NT2/D1 (cell line): Measurements from ENCODE around the gene ODAD2.
"Not testable (repeated sequence)": the region's sequence is repeated elsewhere in the genome, so short reads cannot be mapped to it uniquely, and the experiment has no call there.

ENCODE experiments used
- DNase-seq: peaks from one replicate; pipeline ENCODE4 v3.0.0-alpha.2; 2011; ENCODE audit warnings: low read depth, low spot score
- H3K27me3 ChIP-seq: 2 replicates; pipeline ENCODE4 v1.6.0; 2011; ENCODE audit warnings: mild to moderate bottlenecking; ENCODE audit not compliant: insufficient read length, insufficient read depth
- H3K36me3 ChIP-seq: 2 replicates; pipeline ENCODE4 v1.6.1; 2011; ENCODE audit warnings: mild to moderate bottlenecking, low read length, mixed read lengths; ENCODE audit not compliant: insufficient read depth, insufficient read length
- H3K4me1 ChIP-seq: 2 replicates; pipeline ENCODE4 v1.5.1; 2011; ENCODE audit not compliant: insufficient read depth, insufficient read length
- H3K4me3 ChIP-seq: 2 replicates; pipeline ENCODE4 v1.5.1; 2011; ENCODE audit warnings: low read depth; ENCODE audit not compliant: insufficient read length
- H3K9ac ChIP-seq: 2 replicates; pipeline ENCODE4 v1.6.0; 2011; ENCODE audit warnings: low read depth; ENCODE audit not compliant: insufficient read length
- H3K9me3 ChIP-seq: 2 replicates; pipeline ENCODE4 v1.5.1; 2011; ENCODE audit warnings: mild to moderate bottlenecking, low read length; ENCODE audit not compliant: insufficient read depth
- SUZ12 ChIP-seq: IDR thresholded peaks from 2 replicates; pipeline ENCODE4 v1.6.1; 2011; ENCODE audit not compliant: insufficient read length, insufficient read depth; ENCODE audit errors: extremely low read depth
- YY1 ChIP-seq: IDR thresholded peaks from 2 replicates; pipeline ENCODE4 v1.6.1; 2011; ENCODE audit not compliant: insufficient read length, insufficient read depth
- ZNF274 ChIP-seq: IDR thresholded peaks from 2 replicates; pipeline ENCODE4 v1.6.1; 2011; ENCODE audit warnings: mild to moderate bottlenecking, low read depth, low read length

The ODAD2 gene

GRCh38 chr10:27986821-27987220 lies 12.1 kb downstream of the ODAD2 start:
- Histone ChIP-seq H3K9ac (no peak overlapping the region), H3K27me3 (no peaks in the 10 kb centered on the region), H3K4me1 (no peaks in the 10 kb centered on the region), H3K9me3 (no peaks in the 10 kb centered on the region), H3K36me3 (no peaks in the 10 kb centered on the region), H3K4me3 (no peak overlapping the region)
- TF ChIP-seq YY1 (no peak), ZNF274 (no peak), SUZ12 (no peak)
- DNase-seq: no peak

- H3K4me3 ChIP-seq: no peak overlapping the region
Measured at GRCh38 chr10:27982875-27983543, 15.9 kb downstream of the ODAD2 start.

GRCh38 chr10:27981744-27982143 lies 17.1 kb downstream of the ODAD2 start:
- no peak for TF ChIP-seq SUZ12
- no peak for TF ChIP-seq ZNF274
- no peak for TF ChIP-seq YY1
- H3K4me3 ChIP-seq: no peak overlapping the region
- no peaks in the 10 kb centered on the region for H3K36me3 ChIP-seq
- H3K9ac ChIP-seq: no peak overlapping the region
- no peaks in the 10 kb centered on the region for H3K27me3 ChIP-seq
- H3K9me3 ChIP-seq: no peaks in the 10 kb centered on the region
- H3K4me1 ChIP-seq: no peaks in the 10 kb centered on the region
- DNase-seq: no peak

More at GRCh38 chr10:27982875-27983543, 15.9 kb downstream of the ODAD2 start:
- no peaks in the 10 kb centered on the region for H3K4me1 ChIP-seq
- DNase-seq: no peak
- no peak overlapping the region for H3K9ac ChIP-seq
- no peaks in the 10 kb centered on the region for H3K9me3 ChIP-seq
- no peaks in the 10 kb centered on the region for H3K27me3 ChIP-seq
- no peak for TF ChIP-seq ZNF274
- no peak for TF ChIP-seq YY1
- TF ChIP-seq SUZ12: no peak
- H3K36me3 ChIP-seq: no peaks in the 10 kb centered on the region

GRCh38 chr10:27970795-27971194 lies 28.1 kb downstream of the ODAD2 start:
- not testable (repeated sequence) for H3K4me3 ChIP-seq, H3K9ac ChIP-seq, H3K4me1 ChIP-seq, H3K27me3 ChIP-seq, DNase-seq, H3K36me3 ChIP-seq, H3K9me3 ChIP-seq

- not testable (repeated sequence) for H3K4me3 ChIP-seq, H3K4me1 ChIP-seq, DNase-seq, H3K9me3 ChIP-seq, H3K27me3 ChIP-seq, H3K36me3 ChIP-seq, H3K9ac ChIP-seq
Measured at GRCh38 chr10:27969931-27970330, 28.9 kb downstream of the ODAD2 start.

GRCh38 chr10:27959093-27959715 lies 39.7 kb downstream of the ODAD2 start:
- no peaks in the 10 kb centered on the region for H3K4me1 ChIP-seq
- H3K9ac ChIP-seq: no peak overlapping the region
- DNase-seq: no peak
- H3K36me3 ChIP-seq: no peaks in the 10 kb centered on the region
- H3K27me3 ChIP-seq: no peaks in the 10 kb centered on the region
- H3K4me3 ChIP-seq: no peak overlapping the region
- TF ChIP-seq ZNF274 (no peak), SUZ12 (no peak), YY1 (no peak)
- H3K9me3 ChIP-seq: no peaks in the 10 kb centered on the region

GRCh38 chr10:27958383-27958782 lies 40.5 kb downstream of the ODAD2 start:
- not testable (repeated sequence) for H3K36me3 ChIP-seq, H3K9me3 ChIP-seq, H3K4me3 ChIP-seq, H3K9ac ChIP-seq, H3K27me3 ChIP-seq, DNase-seq, H3K4me1 ChIP-seq

GRCh38 chr10:27950242-27950564 lies 48.7 kb downstream of the ODAD2 start:
- TF ChIP-seq SUZ12 (no peak), ZNF274 (no peak), YY1 (no peak)
- Histone ChIP-seq H3K36me3 (no peaks in the 10 kb centered on the region), H3K27me3 (no peaks in the 10 kb centered on the region), H3K4me1 (no peaks in the 10 kb centered on the region), H3K4me3 (no peak overlapping the region), H3K9ac (no peak overlapping the region), H3K9me3 (no peaks in the 10 kb centered on the region)
- DNase-seq: no peak
